AG10803 (cell line): ENCODE measurements around the gene TPRN.

Source experiments
- DNase-seq: peaks from one replicate; pipeline ENCODE4 v3.0.0; 2010; ENCODE audit warnings: low read depth
- H3K4me3 ChIP-seq: 2 replicates; pipeline ENCODE4 v1.5.1; 2011; ENCODE audit warnings: mild to moderate bottlenecking, low read length, control low read depth
- TF ChIP-seq, protein P1 (sequence below): conservative IDR thresholded peaks from 2 replicates; pipeline ENCODE4 v1.5.1; 2011; ENCODE audit warnings: mild to moderate bottlenecking, low read length, control low read depth, inconsistent platforms

Gene TPRN

DNA sequence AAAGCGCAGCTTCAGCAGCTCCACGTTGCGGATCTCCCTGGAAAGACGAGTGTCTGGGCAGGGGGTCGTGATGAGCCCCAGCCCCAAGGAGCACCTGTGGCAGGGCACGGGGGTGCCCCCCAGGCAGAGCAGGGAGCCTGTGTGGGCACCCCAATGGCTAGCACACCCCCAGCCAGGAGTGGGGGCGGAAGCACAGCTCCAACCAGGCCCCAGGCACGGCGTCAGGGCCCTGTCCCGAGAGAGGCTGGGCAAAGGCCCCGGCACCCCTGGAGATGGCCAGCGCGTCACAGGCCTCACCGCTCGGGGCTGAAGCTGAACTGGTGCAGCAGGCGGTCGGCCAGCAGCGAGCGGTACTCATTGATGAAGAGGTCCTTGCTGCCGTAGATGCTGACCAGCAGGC, 20.1 kb downstream of the TPRN start:
- no peak for DNase-seq
- H3K4me3 ChIP-seq = no peak overlapping the region
- TF ChIP-seq, protein P1, sequence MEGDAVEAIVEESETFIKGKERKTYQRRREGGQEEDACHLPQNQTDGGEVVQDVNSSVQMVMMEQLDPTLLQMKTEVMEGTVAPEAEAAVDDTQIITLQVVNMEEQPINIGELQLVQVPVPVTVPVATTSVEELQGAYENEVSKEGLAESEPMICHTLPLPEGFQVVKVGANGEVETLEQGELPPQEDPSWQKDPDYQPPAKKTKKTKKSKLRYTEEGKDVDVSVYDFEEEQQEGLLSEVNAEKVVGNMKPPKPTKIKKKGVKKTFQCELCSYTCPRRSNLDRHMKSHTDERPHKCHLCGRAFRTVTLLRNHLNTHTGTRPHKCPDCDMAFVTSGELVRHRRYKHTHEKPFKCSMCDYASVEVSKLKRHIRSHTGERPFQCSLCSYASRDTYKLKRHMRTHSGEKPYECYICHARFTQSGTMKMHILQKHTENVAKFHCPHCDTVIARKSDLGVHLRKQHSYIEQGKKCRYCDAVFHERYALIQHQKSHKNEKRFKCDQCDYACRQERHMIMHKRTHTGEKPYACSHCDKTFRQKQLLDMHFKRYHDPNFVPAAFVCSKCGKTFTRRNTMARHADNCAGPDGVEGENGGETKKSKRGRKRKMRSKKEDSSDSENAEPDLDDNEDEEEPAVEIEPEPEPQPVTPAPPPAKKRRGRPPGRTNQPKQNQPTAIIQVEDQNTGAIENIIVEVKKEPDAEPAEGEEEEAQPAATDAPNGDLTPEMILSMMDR = no peak

DNA sequence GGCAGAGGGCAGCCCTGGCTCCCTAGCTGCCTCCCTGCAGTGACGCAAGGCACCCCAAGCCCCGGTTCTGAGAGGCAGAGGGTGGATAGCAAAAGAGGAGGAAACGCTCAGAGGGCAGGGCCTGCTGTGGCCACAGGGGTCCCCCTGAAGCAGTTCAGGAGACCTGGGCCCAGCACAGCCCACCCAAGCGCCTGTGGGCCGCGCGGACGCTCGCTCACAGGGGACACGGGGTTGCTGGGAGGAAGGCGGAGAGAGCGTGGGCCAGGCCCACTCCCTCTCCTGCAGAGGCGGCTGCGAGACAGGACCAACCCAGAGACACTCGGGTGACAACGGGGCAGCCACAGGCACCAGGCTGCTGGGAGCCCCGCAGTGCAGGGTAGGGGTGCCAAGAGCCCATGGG, 20.8 kb downstream of the TPRN start:
- TF ChIP-seq, protein P1 = no peak
- no peak for DNase-seq
- no peak overlapping the region for H3K4me3 ChIP-seq

DNA sequence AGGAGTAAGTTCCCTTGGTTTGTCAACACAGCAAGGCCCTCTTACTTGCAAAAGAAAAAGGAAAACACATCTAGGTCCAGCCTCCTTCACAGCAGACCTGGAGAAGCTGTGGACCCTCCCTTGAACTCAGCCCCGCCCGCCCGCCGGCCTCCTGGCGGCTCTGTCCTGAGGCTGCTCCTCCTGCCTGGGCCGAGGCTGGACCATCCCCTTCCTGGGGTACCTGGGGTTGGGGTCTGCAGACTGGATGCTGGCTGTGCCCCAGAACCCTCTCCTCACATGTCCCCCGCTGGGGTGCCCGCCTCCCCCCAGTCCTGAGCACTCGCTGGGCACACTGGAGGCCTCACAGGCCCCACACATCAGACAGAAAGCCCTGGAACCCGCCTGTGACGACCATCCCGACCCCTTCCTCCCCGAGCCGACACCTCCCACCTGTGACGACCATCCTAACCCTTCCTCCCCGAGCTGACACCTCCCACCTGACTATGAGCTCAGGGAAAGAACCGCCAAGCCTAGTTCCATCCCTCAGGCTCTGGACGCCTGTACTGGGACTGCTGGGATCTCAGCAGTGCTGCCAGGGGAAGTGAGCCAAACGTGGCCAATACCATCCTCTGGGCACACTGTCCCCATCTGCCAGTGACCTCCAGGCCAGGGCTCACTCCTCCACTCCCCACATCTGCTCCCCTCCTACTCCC, 21.5 kb downstream of the TPRN start:
- no peak overlapping the region for H3K4me3 ChIP-seq
- TF ChIP-seq, protein P1 = no peak
- no peak for DNase-seq

DNA sequence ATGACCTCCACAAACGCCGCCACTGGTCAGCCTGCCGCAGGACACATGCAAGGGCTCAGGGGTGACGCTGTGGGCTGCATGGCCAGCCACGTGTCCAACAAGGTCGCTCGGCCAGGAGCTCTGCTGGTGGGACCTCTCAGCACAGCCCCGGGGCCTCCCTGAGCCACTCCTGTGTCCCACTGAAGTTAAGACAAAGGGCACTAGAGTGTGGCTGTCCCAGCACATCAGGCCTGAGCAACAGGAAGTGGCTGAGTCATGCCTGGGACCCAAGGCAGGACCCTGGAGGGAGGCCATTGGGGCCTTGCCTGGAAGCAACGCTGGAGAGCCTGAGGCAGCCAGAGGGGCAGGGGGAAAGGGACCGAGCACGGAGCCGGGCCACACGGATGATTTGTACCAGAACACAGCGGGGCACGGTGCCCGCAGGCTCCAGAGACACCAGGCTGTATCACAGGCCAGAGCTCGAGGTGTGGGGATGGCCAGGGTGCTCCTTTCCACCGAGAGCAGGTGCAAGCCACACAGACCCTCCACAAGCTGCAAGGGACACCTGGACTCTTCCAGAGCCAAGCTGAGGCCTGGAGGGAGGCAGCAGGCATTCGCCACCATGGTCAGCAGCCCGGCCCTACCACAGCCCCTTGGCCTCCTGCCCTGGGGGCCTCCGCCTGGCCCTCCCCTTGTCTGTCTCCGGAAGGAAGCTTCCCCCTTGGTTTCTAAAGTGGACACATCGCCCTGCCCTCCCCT, 22.2 kb downstream of the TPRN start:
- TF ChIP-seq, protein P1 = no peak
- no peak overlapping the region for H3K4me3 ChIP-seq
- DNase-seq = no peak

DNA sequence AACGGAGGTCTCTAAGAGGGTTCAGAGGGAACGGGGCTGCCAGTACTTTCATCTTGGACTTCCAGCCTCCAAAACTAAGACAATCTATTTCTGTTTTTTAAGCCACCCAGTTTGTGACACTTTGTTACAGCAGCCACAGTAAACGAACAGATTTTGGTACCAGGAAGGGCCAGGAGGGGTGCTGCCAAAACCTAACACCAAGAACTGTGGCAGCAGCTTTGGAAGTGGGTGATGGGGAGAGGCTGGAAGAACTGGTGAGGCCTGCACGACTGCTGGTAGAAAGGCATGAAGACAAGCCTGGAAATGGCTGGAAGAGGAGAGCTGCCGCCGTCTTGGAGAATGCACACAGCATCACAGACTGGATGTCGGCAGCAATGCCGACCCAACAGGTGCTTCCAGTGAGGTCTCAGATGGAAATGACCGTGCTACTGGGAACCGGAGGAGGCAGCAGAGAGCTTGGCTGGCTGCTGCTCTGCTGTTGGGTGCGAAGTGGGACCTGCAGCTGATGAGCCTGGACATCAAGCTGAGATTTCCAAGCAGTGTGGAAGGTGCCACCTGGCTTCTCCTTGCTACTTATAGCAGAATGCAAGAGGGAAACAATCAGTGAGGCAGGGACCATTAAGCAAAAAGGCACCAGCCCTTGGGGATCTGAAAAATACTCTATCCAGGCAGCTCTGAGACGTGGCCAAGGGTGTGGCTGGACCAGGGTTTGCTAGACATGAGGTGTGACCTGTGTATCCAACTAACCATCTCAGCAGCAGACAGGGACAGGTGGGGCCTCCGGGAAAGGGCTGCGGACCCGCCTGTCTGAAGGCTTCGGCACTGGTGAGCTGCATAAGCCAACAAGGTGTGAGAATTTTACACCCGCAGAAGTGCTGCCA, 24.0 kb downstream of the TPRN start:
- no peak for DNase-seq
- H3K4me3 ChIP-seq = no peak overlapping the region
- TF ChIP-seq, protein P1 = peak; percentile 63

DNA sequence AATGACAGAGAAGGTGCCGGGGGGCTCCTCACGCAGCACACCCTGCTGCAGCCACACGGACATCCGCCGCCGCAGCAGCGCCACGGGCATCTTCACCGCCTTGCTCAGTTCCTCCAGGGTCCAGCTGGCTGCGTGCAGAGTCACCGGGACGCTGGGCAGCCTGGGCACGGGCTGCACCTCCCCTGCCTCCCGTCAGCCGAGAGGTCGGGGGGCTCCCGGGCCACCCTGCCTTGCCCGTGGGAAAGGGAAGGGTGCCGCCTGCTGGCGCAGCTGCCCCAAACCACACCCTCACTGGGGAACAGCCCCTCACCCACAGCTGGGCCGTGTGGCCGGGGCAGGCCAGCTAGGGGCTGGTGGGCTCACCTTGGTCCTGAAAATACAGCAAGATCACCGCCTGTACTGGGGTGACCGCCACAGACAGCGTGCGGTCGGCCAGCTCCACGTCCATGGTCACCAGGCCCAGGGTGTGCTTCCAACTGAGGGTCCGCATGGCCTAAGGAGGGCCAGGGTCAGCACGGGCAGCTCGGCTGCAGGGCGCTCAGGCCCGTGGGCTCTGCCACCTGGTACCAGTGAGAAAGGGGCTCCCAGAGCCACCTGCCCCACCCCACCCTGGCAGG, 25.1 kb downstream of the TPRN start:
- TF ChIP-seq, protein P1 = no peak
- DNase-seq = no peak
- H3K4me3 ChIP-seq = no peak overlapping the region
